Hypothalamus (tissue), 51 donors: ENCODE data around the gene LHB.
"Not testable (repeated sequence)": the region's sequence is repeated elsewhere in the genome, so short reads cannot be mapped to it uniquely, and the experiment has no call there.

Source experiments
- DNase-seq, 51 donors: peaks; one replicate each; lab custom pipeline; 2025; lab: John Stamatoyannopoulos, UW

LHB gene

GRCh38 chr19:49017041-49017665 is at the start of gene LHB:
Gene LHB (minus strand): TSS chr19:49017091. CDS start chr19:49017081, 10 bp downstream.
- DNase-seq, result no peak

- no peak for DNase-seq
Measured at GRCh38 chr19:49065905-49066512, 49.1 kb upstream of the LHB start.

GRCh38 chr19:49064768-49065611 is 48.1 kb upstream of the LHB start, which contains the start of gene NTF4:
Gene NTF4 (minus strand): TSS chr19:49064818. CDS start chr19:49061997, 2,821 bp downstream.
- no peak for DNase-seq

- DNase-seq, result no peak
Measured at GRCh38 chr19:49064029-49064629, 47.2 kb upstream of the LHB start.

- no peak for DNase-seq
Measured at GRCh38 chr19:49061445-49061844, 44.6 kb upstream of the LHB start.

- DNase-seq, result no peak
Measured at GRCh38 chr19:49061000-49061399, 44.1 kb upstream of the LHB start.

- DNase-seq, result no peak
Measured at GRCh38 chr19:49059053-49059452, 42.2 kb upstream of the LHB start.

GRCh38 chr19:49058562-49058961 is 41.7 kb upstream of the LHB start:
- DNase-seq, result no peak

- DNase-seq, result peak in 8 of 51 donors; percentile 0 to 18 (median 14)
Measured at GRCh38 chr19:49057636-49058234, 40.8 kb upstream of the LHB start, which contains the start of gene CGB7. Gene CGB7 (minus strand): TSS chr19:49057749. CDS start chr19:49055375, 2,374 bp downstream.

- not testable (repeated sequence) for DNase-seq
Measured at GRCh38 chr19:49056902-49057596, 40.2 kb upstream of the LHB start.

GRCh38 chr19:49056101-49056901 is 39.4 kb upstream of the LHB start:
- DNase-seq, result peak in 12 of 51 donors; percentile 1 to 32 (median 7)

GRCh38 chr19:49050376-49051033 is 33.6 kb upstream of the LHB start:
- DNase-seq, result not testable (repeated sequence)

GRCh38 chr19:49049834-49050233 is 32.9 kb upstream of the LHB start:
- not testable (repeated sequence) for DNase-seq

- not testable (repeated sequence) for DNase-seq
Measured at GRCh38 chr19:49049011-49049410, 32.1 kb upstream of the LHB start, which contains the start of gene CGB8. Gene CGB8 (minus strand): TSS chr19:49049111. CDS start chr19:49048739, 372 bp downstream.

GRCh38 chr19:49043548-49043947 is 26.7 kb upstream of the LHB start, which contains the start of gene CGB5:
Gene CGB5 (plus strand): TSS chr19:49043848. CDS start chr19:49044210, 362 bp downstream.
- not testable (repeated sequence) for DNase-seq

GRCh38 chr19:49042666-49043065 is 25.8 kb upstream of the LHB start:
- not testable (repeated sequence) for DNase-seq

GRCh38 chr19:49042177-49042576 is 25.3 kb upstream of the LHB start:
- DNase-seq, result no peak

- not testable (repeated sequence) for DNase-seq
Measured at GRCh38 chr19:49039736-49040135, 22.8 kb upstream of the LHB start.
